Body of pancreas (tissue), 4 donors: Measurements from ENCODE around the gene REN. TPM values are rescaled to one million over a fixed set of nuclear protein-coding genes. Genes with fewer than 3 reads are reported as not detected.

Experiments used
- ATAC-seq: fragments of 150-250 bp; one replicate; pipeline ENCODE4 v1.9.1; 2016
- DNase-seq, 4 donors: peaks; one replicate each; pipeline ENCODE4 v3.0.0-alpha.2; 2019
- H3K27ac ChIP-seq, 4 donors: fragments of 200-600 bp; sonication (generic); 1 replicate in 3 of 4; 2 replicates in 1 of 4; pipeline versions ENCODE4 v1.5.1 to v1.6.1; 2016 to 2019; ENCODE audit warnings: mild to moderate bottlenecking in 1 of 4, mixed read lengths in 1 of 4, moderate library complexity in 1 of 4
- H3K27me3 ChIP-seq, 2 donors: fragments of 200-600 bp; sonication (generic); one replicate each; pipeline ENCODE4 v1.6.0; 2016; ENCODE audit warnings: mild to moderate bottlenecking in 1 of 2
- H3K36me3 ChIP-seq, 2 donors: fragments of 200-600 bp; sonication (generic); replicated peaks in 1 of 2; 2 replicates each; pipeline ENCODE4 v1.5.1; 2016; ENCODE audit warnings: low read depth in 2 of 2; ENCODE audit not compliant: insufficient read depth in 1 of 2
- H3K4me1 ChIP-seq: fragments of 200-600 bp; sonication (generic); one replicate; pipeline ENCODE4 v1.6.0; 2016
- H3K4me3 ChIP-seq, 2 donors: fragments of 200-600 bp; sonication (generic); 1 replicate in 1 of 2; 2 replicates in 1 of 2; pipeline ENCODE4 v1.5.1; 2016 to 2019
- H3K9me3 ChIP-seq, 3 donors: fragments of 200-600 bp; sonication (generic); 1 replicate in 2 of 3; 2 replicates in 1 of 3; pipeline ENCODE4 v1.5.1; 2016
- CTCF ChIP-seq, 7 experiments: fragments of 450-650 bp in 4 of 7; fragments of 200-600 bp in 3 of 7; sonication (generic) in 3 of 7; IDR thresholded peaks; one replicate each; pipeline ENCODE4 v1.5.1; 2016 to 2019; ENCODE audit warnings: antibody characterized with exemption in 7 of 7
- POLR2A ChIP-seq, 3 donors: fragments of 450-650 bp; IDR thresholded peaks; one replicate each; pipeline ENCODE4 v1.6.1; 2016; ENCODE audit warnings: antibody characterized with exemption in 3 of 3, mild to moderate bottlenecking in 2 of 3
- WGBS, 2 donors: methylation state at CpG; one replicate each; pipeline ENCODE4 v1.1.5; 2017; 5-methylcytosine and 5-hydroxymethylcytosine counted together
- intact Hi-C: fragments of 100-400 bp; cut with DNase I; formaldehyde crosslinking; loops from one replicate; pipeline ENCODE4 v1.15.1; 2023
- total RNA-seq, 2 donors: library from RNA; depleted of rRNA; stranded (reverse); fragments of >200 nt; gene quantifications; one replicate each; pipeline ENCODE4 v1.1.0, GENCODE V29; 2016

REN gene
- total RNA-seq, 2 donors from 2014 or later = not detected

- TF ChIP-seq POLR2A (IDR thresholded peaks at IDR 0.05) (no peak), CTCF (IDR thresholded peaks at IDR 0.05) (no peak)
- Histone ChIP-seq H3K4me3 (no peak overlapping the region), H3K4me1 (no peaks in the 10 kb centered on the region), H3K27me3 (no peaks in the 10 kb centered on the region), H3K27ac (no peak overlapping the region), H3K9me3 (no peaks in the 10 kb centered on the region), H3K36me3 (peaks cover 0 to 6% of the 10 kb centered on the region in 2 donors)
- intact Hi-C loops = no loop called here
- ATAC-seq (no peak), DNase-seq (no peak)
- WGBS, 2 donors = 89 to 91% methylated on average over 4 of the region's 4 CpGs
Observed at GRCh38 chr1:204116539-204116938, 49.6 kb downstream of the REN start.

- DNase-seq (no peak), ATAC-seq (no peak)
- Histone ChIP-seq H3K27ac (no peak overlapping the region), H3K4me3 (no peak overlapping the region), H3K27me3 (no peaks in the 10 kb centered on the region), H3K4me1 (no peaks in the 10 kb centered on the region), H3K36me3 (peaks cover 0 to 6% of the 10 kb centered on the region in 2 donors), H3K9me3 (no peaks in the 10 kb centered on the region)
- no peak for TF ChIP-seq CTCF (IDR thresholded peaks at IDR 0.05)
- TF ChIP-seq POLR2A (IDR thresholded peaks at IDR 0.05) = no peak
- 75 to 90% methylated on average over 4 of the region's 4 CpGs for WGBS, 2 donors
- intact Hi-C loops = no loop called here
Observed at GRCh38 chr1:204115116-204115515, 51.0 kb downstream of the REN start.

- ATAC-seq = no peak
- Histone ChIP-seq H3K9me3 (no peaks in the 10 kb centered on the region), H3K27me3 (no peaks in the 10 kb centered on the region), H3K4me1 (no peaks in the 10 kb centered on the region), H3K27ac (no peak overlapping the region), H3K4me3 (no peak overlapping the region), H3K36me3 (peaks cover 0 to 6% of the 10 kb centered on the region in 2 donors)
- intact Hi-C loops = no loop called here
- no peak for DNase-seq
- TF ChIP-seq CTCF (IDR thresholded peaks at IDR 0.05) (no peak), POLR2A (IDR thresholded peaks at IDR 0.05) (no peak)
- 88 to 95% methylated on average over 3 of the region's 4 CpGs for WGBS, 2 donors
Observed at GRCh38 chr1:204114606-204115005, 51.5 kb downstream of the REN start.

- Histone ChIP-seq H3K4me3 (no peak overlapping the region), H3K9me3 (no peaks in the 10 kb centered on the region), H3K4me1 (no peaks in the 10 kb centered on the region), H3K27me3 (no peaks in the 10 kb centered on the region), H3K36me3 (peaks cover 0 to 6% of the 10 kb centered on the region in 2 donors), H3K27ac (no peak overlapping the region)
- WGBS, 2 donors = 67 to 93% methylated on average over 1 of the region's 1 CpG
- DNase-seq (no peak), ATAC-seq (no peak)
- no peak for TF ChIP-seq POLR2A (IDR thresholded peaks at IDR 0.05)
- TF ChIP-seq CTCF (IDR thresholded peaks at IDR 0.05) = no peak
- intact Hi-C loops = no loop called here
Observed at GRCh38 chr1:204113896-204114295, 52.2 kb downstream of the REN start.

GRCh38 chr1:204112876-204113730 is 53.0 kb downstream of the REN start:
- Histone ChIP-seq H3K36me3 (peaks cover 0 to 2% of the 10 kb centered on the region in 2 donors), H3K4me3 (no peak overlapping the region), H3K27ac (no peak overlapping the region), H3K4me1 (peaks cover 5% of the 10 kb centered on the region), H3K9me3 (no peaks in the 10 kb centered on the region), H3K27me3 (no peaks in the 10 kb centered on the region)
- 81 to 93% methylated on average over 8 to 11 of the region's 11 CpGs for whole genome bisulfite sequencing, 2 donors
- TF ChIP-seq POLR2A (IDR thresholded peaks at IDR 0.05) (no peak), CTCF (IDR thresholded peaks at IDR 0.05) (no peak)
- DNase-seq (no peak), ATAC-seq (no peak)
- intact Hi-C loops = no loop called here
